Measurements from ENCODE around the gene PINLYP. TPM values are rescaled to one million over a fixed set of nuclear protein-coding genes. Genes with fewer than 3 reads are reported as not detected.
A peak's percentile ranks its signal among the peaks of the same experiment; 100 is the strongest.

The PINLYP gene
- total RNA-seq, 2 experiments from 2014 or later, result 9.7 to 12.3 TPM

DNA sequence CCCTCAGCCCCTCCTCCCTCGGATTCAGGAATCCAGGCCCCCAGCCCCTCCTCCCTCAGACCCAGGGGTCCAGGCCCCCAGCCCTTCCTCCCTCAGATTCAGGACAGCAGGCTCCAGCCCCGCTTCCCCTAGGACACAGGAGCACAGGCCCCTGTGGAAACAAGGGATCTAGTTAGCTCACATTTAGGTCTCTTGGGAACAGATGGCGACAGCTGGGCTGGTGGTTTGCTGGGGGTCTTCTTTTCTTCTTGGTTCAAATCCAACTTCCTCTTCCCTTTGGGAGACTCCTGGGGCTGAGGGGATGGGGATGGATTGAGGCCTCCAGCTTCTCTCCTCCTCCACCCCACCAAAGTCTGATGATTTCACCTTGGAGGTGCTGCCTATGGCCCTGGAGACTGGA, 23.0 kb upstream of the PINLYP start:
- DNase-seq (no peak), ATAC-seq (no peak)
- Mint-ChIP-seq H3K27me3 (no peaks in the 10 kb centered on the region), H3K4me1 (ENCODE audit: low read depth) (peaks cover 5% of the 10 kb centered on the region), H3K27ac (no peak overlapping the region), H3K36me3 (ENCODE audit: low read depth) (peaks cover 23% of the 10 kb centered on the region), H3K4me3 (no peak overlapping the region), H3K9me3 (no peaks in the 10 kb centered on the region)
- ChIA-PET CTCF (interaction anchor here (1.5 to 7.5 kb wide), 3 partner anchors 18 to 40 kb away, joined by 3 to 188 read pairs (median 5); partner anchors contain the start of genes IRGQ and ZNF576), POLR2A (interaction anchor here (1.6 kb wide), 1 partner anchor 11 kb away, joined by 3 read pairs; no protein-coding TSS in a partner anchor)
- intact Hi-C loops (cut with micrococcal nuclease), result no loop called here
- TF ChIP-seq, protein P1, sequence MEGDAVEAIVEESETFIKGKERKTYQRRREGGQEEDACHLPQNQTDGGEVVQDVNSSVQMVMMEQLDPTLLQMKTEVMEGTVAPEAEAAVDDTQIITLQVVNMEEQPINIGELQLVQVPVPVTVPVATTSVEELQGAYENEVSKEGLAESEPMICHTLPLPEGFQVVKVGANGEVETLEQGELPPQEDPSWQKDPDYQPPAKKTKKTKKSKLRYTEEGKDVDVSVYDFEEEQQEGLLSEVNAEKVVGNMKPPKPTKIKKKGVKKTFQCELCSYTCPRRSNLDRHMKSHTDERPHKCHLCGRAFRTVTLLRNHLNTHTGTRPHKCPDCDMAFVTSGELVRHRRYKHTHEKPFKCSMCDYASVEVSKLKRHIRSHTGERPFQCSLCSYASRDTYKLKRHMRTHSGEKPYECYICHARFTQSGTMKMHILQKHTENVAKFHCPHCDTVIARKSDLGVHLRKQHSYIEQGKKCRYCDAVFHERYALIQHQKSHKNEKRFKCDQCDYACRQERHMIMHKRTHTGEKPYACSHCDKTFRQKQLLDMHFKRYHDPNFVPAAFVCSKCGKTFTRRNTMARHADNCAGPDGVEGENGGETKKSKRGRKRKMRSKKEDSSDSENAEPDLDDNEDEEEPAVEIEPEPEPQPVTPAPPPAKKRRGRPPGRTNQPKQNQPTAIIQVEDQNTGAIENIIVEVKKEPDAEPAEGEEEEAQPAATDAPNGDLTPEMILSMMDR (IDR thresholded peaks at IDR 0.05), result no peak

DNA sequence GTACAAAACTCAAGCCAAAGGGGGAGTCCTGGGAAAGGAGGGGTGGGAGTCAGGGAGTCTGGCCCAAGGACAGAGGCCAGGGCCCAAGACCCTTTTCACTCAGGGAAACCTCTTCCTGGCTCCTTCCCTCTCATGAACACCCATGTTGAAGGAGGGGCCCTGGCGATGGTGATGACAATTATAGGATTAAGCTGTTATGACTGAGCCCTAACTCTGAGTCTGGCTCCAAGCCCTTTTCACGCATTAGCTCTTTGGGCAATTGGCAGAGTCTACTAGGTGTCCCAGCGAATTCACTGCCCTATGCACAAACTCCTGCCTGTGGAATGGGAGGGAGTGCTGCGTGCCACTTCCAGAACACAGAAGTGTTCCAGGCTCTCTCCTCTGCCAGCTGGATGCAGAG, 21.9 kb upstream of the PINLYP start:
- Mint-ChIP-seq H3K4me1 (ENCODE audit: low read depth) (peaks cover 5% of the 10 kb centered on the region), H3K4me3 (no peak overlapping the region), H3K27ac (no peak overlapping the region), H3K27me3 (no peaks in the 10 kb centered on the region), H3K36me3 (ENCODE audit: low read depth) (peaks cover 24% of the 10 kb centered on the region), H3K9me3 (no peaks in the 10 kb centered on the region)
- TF ChIP-seq, protein P1 (IDR thresholded peaks at IDR 0.05), result no peak
- DNase-seq, result no peak
- intact Hi-C loops (cut with micrococcal nuclease), result no loop called here
- CTCF ChIA-PET, result interaction anchor here (1.5 to 7.5 kb wide), 4 partner anchors 20 to 106 kb away, joined by 5 to 188 read pairs (median 36); partner anchors contain the start of genes IRGQ, PINLYP, XRCC1 and ZNF576
- ATAC-seq, result no peak
- POLR2A ChIA-PET, result interaction anchor here (1.0 to 1.6 kb wide), 3 partner anchors 11 to 16 kb away, joined by 3 to 4 read pairs (median 3); no protein-coding TSS in a partner anchor

DNA sequence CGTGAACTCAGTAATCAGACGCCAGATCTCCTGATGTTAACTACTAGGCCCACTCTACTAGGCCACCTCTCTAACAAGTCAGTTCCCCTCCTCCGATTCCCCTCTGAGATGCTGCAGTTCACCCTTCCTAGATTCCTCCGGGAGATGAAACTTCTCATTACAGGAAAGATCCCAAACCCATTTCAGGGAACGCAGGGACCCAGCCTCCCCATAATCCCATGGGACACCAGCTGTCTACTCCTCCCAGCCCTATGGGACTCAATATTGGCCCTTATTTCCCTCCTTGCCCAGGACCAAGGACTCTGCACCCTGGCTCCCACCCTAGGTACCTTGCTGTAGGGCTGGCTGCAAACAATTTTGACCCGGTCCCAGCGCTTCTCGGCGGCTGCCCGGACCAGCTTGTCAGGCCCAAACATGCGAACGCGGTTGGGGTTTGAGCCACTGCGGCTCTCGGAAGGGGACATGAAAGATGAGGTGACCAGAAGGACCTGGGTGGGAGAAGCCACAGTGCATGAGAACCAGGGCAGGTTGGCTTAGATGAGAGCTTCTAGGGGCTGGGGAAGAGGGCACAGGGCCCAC, 21.2 kb upstream of the PINLYP start:
- Mint-ChIP-seq H3K36me3 (ENCODE audit: low read depth) (peaks cover 24% of the 10 kb centered on the region), H3K4me3 (no peak overlapping the region), H3K4me1 (ENCODE audit: low read depth) (peaks cover 5% of the 10 kb centered on the region), H3K9me3 (no peaks in the 10 kb centered on the region), H3K27me3 (no peaks in the 10 kb centered on the region), H3K27ac (no peak overlapping the region)
- ChIA-PET POLR2A (interaction anchor here (1.0 to 3.8 kb wide), 5 partner anchors 10 to 41 kb away, joined by 3 to 24 read pairs (median 4); partner anchors contain the start of genes IRGQ, ZNF575 and ZNF576), CTCF (interaction anchor here (0.6 to 7.5 kb wide), 29 partner anchors 9 to 255 kb away, joined by 3 to 188 read pairs (median 7); partner anchors contain the start of genes IRGQ, PINLYP, XRCC1 and ZNF575)
- DNase-seq, result no peak
- TF ChIP-seq, protein P1 (IDR thresholded peaks at IDR 0.05), result no peak
- intact Hi-C loops (cut with micrococcal nuclease), result no loop called here
- ATAC-seq, result no peak

DNA sequence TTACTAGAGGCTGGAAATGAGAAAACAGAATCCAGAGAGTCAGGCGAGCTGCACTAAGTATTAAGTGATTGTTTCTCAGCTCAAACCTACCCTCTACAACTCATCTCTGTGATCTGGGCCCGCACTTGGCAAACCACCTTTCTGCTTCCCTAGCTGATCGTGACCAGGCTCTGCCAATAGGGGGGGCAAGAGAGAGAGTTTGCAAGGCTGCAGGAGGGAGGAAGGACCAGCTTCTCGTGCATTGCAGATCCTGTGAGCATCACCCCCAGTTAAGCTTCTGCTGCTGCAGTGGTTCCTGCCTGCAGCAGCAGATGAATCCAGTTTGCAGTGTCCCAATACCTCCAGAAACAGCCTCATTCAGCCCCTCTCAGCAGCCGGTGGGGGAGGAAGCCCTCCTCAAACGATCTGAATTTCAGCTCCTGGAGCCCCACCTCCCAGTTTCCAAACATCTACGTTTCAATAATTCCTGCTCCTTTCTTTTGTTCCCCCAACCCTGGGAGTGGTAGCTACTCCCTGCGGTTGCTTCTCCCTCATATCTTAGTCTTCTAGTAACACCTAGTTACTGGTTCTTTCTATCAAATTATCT, 20.3 kb upstream of the PINLYP start:
- no peak overlapping the region for H3K4me3 Mint-ChIP-seq
- peak; percentile 99 for ATAC-seq
- TF ChIP-seq, protein P1 (IDR thresholded peaks at IDR 0.05), result peak; percentile 68
- POLR2A ChIA-PET, result interaction anchor here (1.2 to 3.8 kb wide), 2 partner anchors 22 to 40 kb away, joined by 4 to 24 read pairs; partner anchors contain the start of genes IRGQ, ZNF575 and ZNF576
- peaks cover 6% of the 10 kb centered on the region for H3K4me1 Mint-ChIP-seq (ENCODE audit: low read depth)
- peaks cover 23% of the 10 kb centered on the region for H3K36me3 Mint-ChIP-seq (ENCODE audit: low read depth)
- CTCF ChIA-PET, result interaction anchor here (0.6 to 7.5 kb wide), 42 partner anchors 9 to 256 kb away, joined by 3 to 188 read pairs (median 4); partner anchors contain the start of genes IRGQ, PINLYP, PLAUR and XRCC1
- no peaks in the 10 kb centered on the region for H3K27me3 Mint-ChIP-seq
- intact Hi-C loops (cut with micrococcal nuclease), result no loop called here
- DNase-seq, result peak; percentile 91
- H3K9me3 Mint-ChIP-seq, result no peaks in the 10 kb centered on the region
- no peak overlapping the region for H3K27ac Mint-ChIP-seq

Measured in activated CD8-positive, alpha-beta T cell treated with anti-CD3 and anti-CD28 coated beads for 36 hours (primary cell).